Left renal pelvis (tissue), 4 donors: Measurements from ENCODE around the gene GID8. TPM values are rescaled to one million over a fixed set of nuclear protein-coding genes. Genes with fewer than 3 reads are reported as not detected.

Experiments used
- DNase-seq, 4 donors: peaks; one replicate each; pipeline ENCODE4 v3.0.0-alpha.2; 2013; ENCODE audit warnings: low read depth in 4 of 4, low spot score in 3 of 4
- polyA plus RNA-seq, 4 donors: library from polyadenylated mRNA; unstranded; fragments of 120-200 nt; gene quantifications; one replicate each; pipeline ENCODE4 v1.2.1, GENCODE V29; 2013; ENCODE audit not compliant: insufficient read length in 4 of 4

GID8 gene
- polyA plus RNA-seq, 4 donors: 45.9 to 56.5 (median 53.9) TPM

DNA sequence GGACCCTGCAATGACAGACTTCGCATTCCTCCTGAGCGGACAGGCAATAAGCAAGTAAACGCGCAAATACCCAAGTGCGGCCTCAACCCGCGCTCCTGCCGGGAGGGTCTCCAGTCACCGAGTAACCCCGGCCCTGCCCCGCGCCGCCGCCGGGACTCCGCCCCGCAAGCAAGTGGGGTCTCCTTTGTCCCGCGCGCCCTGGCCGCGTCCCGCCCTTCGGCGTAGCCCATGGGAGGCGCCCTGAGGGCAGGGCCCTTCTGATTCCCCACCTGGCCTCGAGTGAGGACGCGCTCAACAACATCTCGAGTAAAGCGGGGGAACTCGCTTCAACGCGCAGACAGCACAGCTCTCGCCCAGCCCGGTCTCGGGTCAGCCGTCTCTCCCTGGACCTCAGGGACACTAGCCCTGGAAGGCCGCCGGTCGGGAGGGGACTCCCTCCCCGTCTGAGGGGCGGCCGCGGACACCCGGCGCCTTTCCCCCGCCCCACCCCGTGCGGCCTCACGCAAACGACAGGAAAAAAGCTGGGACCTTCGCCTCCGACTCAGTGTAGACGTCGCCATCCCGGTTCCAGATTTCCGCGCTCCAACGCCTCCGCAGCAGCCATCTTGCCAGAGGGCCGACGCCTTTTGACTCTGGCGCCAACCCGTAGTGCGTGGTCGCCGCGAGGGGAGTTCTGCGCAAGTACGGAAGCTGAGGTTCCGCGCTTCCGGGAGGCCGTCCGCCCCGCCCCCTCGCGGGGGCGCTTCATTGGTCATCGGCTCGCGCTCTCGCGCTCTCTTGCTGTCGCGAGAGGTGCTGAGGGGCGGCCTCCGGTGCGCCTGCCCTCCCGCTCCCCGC lies 461 bp upstream of the GID8 start:
- peak; percentile 93 to 94 (median 94) for DNase-seq

GRCh38 chr20:62940875-62941274 lies 2.9 kb downstream of the GID8 start:
- DNase-seq: no peak

GRCh38 chr20:62941792-62942191 lies 3.8 kb downstream of the GID8 start:
- DNase-seq: no peak

- no peak for DNase-seq
Observed at GRCh38 chr20:62942456-62942855, 4.5 kb downstream of the GID8 start.

GRCh38 chr20:62943396-62943795 lies 5.4 kb downstream of the GID8 start:
- DNase-seq: no peak

DNA sequence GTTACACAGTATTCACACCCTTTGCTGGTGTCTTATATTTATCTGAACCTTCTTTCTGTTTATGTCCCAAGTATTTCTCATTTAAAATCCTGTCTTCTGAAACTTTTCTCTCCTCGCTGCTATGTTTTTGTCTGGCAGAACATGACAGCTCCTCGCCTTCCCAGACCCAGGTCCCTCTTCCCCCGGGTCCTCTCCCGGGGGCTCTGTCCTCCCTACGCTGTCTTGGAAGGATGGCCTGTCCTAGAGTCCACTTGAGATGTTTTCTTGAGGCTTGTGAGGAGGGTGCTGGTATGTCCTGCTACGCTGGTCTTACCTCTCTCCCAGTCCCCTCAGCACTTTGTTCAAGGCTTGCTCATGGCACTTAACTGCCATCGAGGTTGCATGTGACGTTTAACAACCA lies 6.2 kb downstream of the GID8 start:
- DNase-seq: no peak

- no peak for DNase-seq
Observed at GRCh38 chr20:62944746-62945145, 6.8 kb downstream of the GID8 start.

- no peak for DNase-seq
Observed at GRCh38 chr20:62945771-62946339, 7.9 kb downstream of the GID8 start.

DNA sequence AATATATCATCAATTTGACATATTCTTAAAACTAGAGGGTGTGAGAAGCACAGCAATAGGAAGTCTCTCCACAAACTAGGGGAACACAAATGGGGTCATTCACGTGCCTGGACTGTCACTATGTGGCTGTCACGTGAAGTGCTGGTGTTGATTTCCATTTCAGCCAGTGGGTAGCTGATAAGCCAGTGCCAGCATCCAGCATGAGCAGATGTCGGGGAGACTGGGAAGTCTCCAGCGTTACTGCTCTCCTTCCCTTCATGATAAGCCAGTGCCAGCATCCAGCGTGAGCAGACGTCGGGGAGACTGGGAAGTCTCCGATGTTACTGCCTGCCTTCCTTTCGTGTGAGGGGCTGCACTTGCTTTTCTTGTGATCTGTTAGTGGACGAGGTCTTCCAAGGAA lies 9.0 kb downstream of the GID8 start:
- DNase-seq: no peak

DNA sequence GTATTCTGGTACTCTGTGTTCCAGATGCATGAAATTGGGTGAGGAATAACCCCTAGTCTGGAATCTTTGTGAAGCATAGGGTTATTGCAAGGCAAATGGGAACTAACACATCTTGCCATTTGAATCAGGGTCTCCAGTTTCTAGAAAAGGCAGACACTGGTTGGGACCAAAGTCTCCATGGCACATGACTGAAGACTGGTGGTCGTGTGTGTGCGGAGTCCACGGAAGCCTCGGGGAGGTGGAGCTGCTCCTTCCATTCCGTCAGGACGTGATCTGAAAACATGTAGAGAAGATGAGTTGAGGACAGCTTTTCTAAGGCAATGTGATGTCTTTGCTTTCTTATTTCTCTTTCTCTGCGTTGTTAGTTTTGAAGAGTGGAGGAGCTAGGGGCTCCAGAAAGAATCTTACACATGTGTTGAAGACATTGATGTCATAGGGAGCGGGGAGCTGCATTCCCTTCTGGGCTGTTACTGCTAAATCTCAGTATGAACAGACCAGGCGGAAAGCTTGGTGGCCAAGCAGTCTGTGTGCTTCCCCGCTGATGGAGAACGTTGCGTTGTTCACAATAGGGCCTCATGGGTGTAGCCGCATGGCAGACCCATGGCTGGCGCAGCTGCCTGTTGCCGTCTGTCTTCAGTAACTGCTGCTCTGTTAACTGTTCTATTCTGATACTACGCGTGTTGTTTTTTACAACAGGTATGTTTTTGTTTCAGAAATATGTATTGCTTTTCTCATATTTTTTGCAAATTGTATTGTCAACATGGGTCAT lies 9.8 kb downstream of the GID8 start:
- DNase-seq: no peak

DNA sequence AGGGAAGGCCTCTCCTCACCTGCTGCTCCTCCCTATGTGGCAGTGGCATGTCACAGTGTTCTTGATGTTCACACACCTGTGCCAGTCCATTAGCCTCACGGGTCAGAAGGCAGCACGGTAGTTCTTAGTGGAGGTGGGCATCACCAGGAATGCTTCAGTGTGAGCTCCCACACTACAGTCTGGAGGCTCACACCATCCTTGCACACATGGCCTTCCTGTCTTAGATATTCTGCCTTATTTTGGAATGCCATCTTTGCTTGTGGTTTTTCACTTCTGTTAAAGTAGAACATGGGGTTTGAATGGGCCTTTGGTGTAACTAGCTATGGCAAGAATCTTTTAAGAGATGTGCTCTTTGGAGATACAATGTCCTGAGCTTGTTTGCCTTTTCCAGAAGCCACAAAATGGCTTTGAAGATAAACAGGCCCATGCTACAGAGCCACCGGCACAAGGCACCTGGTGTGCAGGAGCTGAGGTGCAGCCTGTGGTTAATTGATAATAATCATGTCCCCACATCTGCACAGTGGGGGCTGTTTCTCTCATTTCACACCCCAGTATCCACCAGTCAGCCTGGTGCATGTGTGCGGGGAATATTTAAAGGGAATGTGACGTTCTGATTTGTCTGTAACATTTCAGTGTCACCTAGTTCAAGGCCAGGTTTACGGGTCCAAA lies 11.3 kb downstream of the GID8 start:
- no peak for DNase-seq

- no peak for DNase-seq
Observed at GRCh38 chr20:62949962-62950361, 12.0 kb downstream of the GID8 start.

GRCh38 chr20:62950741-62951140 lies 12.8 kb downstream of the GID8 start:
- DNase-seq: no peak

- DNase-seq: no peak
Observed at GRCh38 chr20:62951143-62951895, 13.4 kb downstream of the GID8 start.

GRCh38 chr20:62951896-62952372 lies 14.0 kb downstream of the GID8 start:
- DNase-seq: no peak

DNA sequence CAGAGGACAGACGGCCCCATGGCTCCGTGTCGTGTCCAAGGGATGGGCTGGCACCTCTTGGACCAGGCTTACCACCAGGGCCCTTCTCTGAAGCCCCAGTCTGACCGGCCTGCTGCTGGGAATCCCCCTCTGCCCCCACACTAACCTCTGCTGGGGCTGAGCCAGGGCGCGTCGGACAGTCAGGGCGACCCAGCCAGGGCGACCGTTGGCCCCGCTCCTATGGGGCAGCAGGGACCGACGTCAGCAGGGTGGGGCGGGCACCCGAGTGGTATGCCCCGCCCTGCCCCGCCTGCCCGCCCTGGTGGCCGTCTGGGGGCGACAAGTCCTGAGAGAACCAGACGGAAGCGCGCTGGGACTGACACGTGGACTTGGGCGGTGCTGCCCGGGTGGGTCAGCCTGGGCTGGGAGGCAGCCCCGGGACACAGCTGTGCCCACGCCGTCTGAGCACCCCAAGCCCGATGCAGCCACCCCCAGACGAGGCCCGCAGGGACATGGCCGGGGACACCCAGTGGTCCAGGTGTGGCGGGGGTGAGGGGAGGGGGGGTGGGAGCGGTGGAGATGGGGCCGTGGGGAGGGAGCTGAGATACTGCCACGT lies 14.5 kb downstream of the GID8 start, which contains the start of gene SLC17A9:
Gene SLC17A9, plus strand, starts transcription at position 337 of the 595 bp plus-strand sequence. Its CDS starts 122 bp downstream, at position 459.
- no peak for DNase-seq

DNA sequence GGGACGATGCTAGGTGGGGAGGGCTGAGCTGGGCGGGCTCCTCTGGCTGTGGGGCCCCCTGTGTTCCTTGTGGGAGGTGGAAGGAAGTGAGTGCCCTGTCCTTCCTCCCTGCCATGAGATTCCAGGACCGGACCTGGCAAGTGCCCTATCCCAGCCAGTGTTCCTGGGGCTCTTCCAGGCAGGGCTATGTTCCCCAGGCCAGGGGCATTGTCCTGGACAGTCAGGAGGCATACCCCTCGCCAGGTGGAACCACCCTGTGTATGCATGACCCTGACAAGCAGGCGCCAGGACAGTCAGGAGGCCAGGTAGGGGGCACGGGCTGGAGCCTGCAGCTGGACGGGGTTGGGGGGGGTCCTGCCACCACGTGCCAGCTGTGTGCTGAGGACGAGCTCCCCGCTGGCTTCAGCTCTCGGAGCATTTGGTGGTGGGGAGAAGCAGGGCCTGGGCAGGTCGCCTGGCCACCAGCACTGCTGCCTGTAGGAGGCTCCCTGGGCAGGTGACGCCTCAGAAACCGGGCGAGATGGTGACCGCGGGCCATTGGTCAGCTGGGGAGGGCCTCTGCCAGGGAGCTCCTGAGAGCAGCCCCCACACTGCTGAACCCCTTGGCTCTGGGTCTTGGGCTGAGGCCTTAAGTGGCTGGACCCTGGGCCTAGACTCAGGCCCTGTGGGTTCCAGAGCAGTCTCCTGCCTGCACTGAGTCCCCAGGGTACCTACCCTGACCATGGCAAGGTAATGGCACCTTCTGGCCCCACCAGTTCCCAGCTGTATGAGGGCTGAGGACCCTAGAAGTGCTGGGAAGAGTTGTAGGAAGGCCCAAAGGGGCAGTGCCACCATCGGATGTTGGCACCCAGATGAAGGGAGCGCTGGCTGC lies 15.3 kb downstream of the GID8 start:
- no peak for DNase-seq

- peak in 2 of 4 donors; percentile 58 to 70 for DNase-seq
Observed at GRCh38 chr20:62953839-62954703, 16.1 kb downstream of the GID8 start.
